Measurements from ENCODE around the gene EVI5. TPM values are rescaled to one million over a fixed set of nuclear protein-coding genes. Genes with fewer than 3 reads are reported as not detected.

The EVI5 gene
- total and polyA plus RNA-seq, 8 donors: 1.8 to 200 (median 52.0) TPM

GRCh38 chr1:92478393-92478792 lies 306.5 kb downstream of the EVI5 start:
- intact Hi-C loops (cut with DNase I; ENCODE audit: low total_unique reads): no loop called here
- H3K4me3 ChIP-seq: no peak overlapping the region
- DNase-seq: no peak
- peaks cover 30 to 36% (median 34%) of the 10 kb centered on the region in 4 donors for H3K4me1 ChIP-seq
- H3K27ac ChIP-seq: no peak overlapping the region
- H3K9me3 ChIP-seq: no peaks in the 10 kb centered on the region
- H3K27me3 ChIP-seq: peaks cover 33 to 66% (median 37%) of the 10 kb centered on the region in 3 donors
- no peaks in the 10 kb centered on the region for H3K36me3 ChIP-seq
- whole genome bisulfite sequencing, 5 donors: 81 to 93% (median 84%) methylated on average over 3 of the region's 3 CpGs
- no peak for TF ChIP-seq POLR2A (IDR thresholded peaks at IDR 0.05)
- TF ChIP-seq POLR2AphosphoS5 (IDR thresholded peaks at IDR 0.05): no peak

DNA sequence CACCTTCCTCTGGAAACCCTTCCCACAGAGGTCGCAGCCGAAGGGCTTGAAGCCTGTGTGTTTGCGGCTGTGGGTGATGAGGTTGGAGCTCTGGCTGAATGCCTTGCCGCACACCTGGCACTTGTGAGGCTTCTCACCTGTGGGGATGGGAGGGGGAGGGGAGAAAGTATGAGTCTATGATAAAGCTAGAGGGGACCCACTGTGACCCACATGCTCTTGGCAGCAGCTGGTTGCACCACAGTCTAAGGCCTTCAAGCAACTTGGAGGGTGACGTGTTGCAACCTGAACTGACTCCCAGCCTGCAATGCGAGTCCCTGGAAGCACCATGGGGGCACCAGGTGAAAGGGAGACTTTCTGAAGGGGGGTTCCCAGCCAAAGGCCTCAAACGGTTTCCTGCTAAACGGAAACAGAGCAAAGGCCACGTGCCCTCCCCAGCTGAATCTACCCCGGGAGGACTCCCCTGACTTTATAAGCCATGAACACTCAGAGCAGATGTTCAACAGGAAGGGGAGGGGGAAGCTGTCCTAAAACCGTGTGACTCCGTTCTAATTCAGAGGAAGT lies 308.8 kb downstream of the EVI5 start:
- intact Hi-C loops (cut with DNase I; ENCODE audit: low total_unique reads): no loop called here
- Histone ChIP-seq H3K4me1 (peaks cover 9 to 13% (median 12%) of the 10 kb centered on the region in 4 donors), H3K4me3 (no peak overlapping the region), H3K27ac (no peak overlapping the region), H3K27me3 (peaks cover 13 to 44% (median 15%) of the 10 kb centered on the region in 3 donors), H3K36me3 (no peaks in the 10 kb centered on the region), H3K9me3 (no peaks in the 10 kb centered on the region)
- TF ChIP-seq POLR2A (IDR thresholded peaks at IDR 0.05): no peak
- no peak for TF ChIP-seq CTCF (IDR thresholded peaks at IDR 0.05)
- TF ChIP-seq POLR2AphosphoS5 (IDR thresholded peaks at IDR 0.05): no peak
- no peak for TF ChIP-seq EP300 (IDR thresholded peaks at IDR 0.05)
- peak in 1 of 2 donors; percentile 57 for DNase-seq
- 56 to 66% (median 60%) methylated on average over 10 to 12 of the region's 12 CpGs for WGBS, 5 donors

DNA sequence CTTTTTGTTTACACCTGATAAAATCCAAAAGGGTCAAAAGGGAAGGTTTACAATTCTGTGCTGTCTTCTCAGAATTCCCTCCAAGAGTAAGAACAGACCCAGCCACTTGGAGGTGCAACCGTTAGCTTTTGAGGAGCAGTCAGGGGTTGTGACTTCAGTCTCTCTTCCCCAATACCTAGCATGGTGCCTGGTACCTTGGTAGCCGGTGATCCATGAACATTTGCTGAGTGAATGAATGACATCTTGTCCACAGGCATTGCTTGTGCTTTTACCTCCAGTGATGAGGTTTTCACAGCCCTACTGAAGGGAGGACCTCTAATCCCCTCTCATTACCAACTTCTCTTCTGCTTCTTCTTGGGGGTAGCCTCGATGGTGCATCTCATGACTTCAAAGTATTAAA lies 309.9 kb downstream of the EVI5 start:
- intact Hi-C loops (cut with DNase I; ENCODE audit: low total_unique reads): no loop called here
- 77 to 83% (median 79%) methylated on average over 3 of the region's 3 CpGs for WGBS, 5 donors
- Histone ChIP-seq H3K4me1 (peaks cover 0 to 2% (median under 1%) of the 10 kb centered on the region in 4 donors), H3K27ac (no peak overlapping the region), H3K9me3 (no peaks in the 10 kb centered on the region), H3K36me3 (no peaks in the 10 kb centered on the region), H3K4me3 (no peak overlapping the region), H3K27me3 (peaks cover 2 to 32% (median 4%) of the 10 kb centered on the region in 3 donors)
- DNase-seq: no peak
- no peak for TF ChIP-seq POLR2A (IDR thresholded peaks at IDR 0.05)

GRCh38 chr1:92473781-92474495 lies 311.0 kb downstream of the EVI5 start:
- Histone ChIP-seq H3K27ac (no peak overlapping the region), H3K9me3 (no peaks in the 10 kb centered on the region), H3K4me1 (no peaks in the 10 kb centered on the region), H3K4me3 (no peak overlapping the region), H3K36me3 (no peaks in the 10 kb centered on the region), H3K27me3 (peaks cover 0 to 21% (median 0%) of the 10 kb centered on the region in 3 donors)
- 70 to 82% (median 71%) methylated on average over 5 of the region's 5 CpGs for WGBS, 5 donors
- DNase-seq: no peak
- TF ChIP-seq POLR2A (IDR thresholded peaks at IDR 0.05) (no peak), POLR2AphosphoS5 (IDR thresholded peaks at IDR 0.05) (no peak), CTCF (IDR thresholded peaks at IDR 0.05) (no peak), EP300 (IDR thresholded peaks at IDR 0.05) (no peak)
- intact Hi-C loops (cut with DNase I; ENCODE audit: low total_unique reads): no loop called here

GRCh38 chr1:92470216-92470615 lies 314.7 kb downstream of the EVI5 start:
- DNase-seq: no peak
- H3K9me3 ChIP-seq: no peaks in the 10 kb centered on the region
- H3K4me1 ChIP-seq: no peaks in the 10 kb centered on the region
- intact Hi-C loops (cut with DNase I; ENCODE audit: low total_unique reads): no loop called here
- WGBS, 5 donors: 91 to 98% (median 94%) methylated on average over 1 of the region's 1 CpG
- H3K27ac ChIP-seq: no peak overlapping the region
- peaks cover 0 to 3% (median 0%) of the 10 kb centered on the region in 3 donors for H3K27me3 ChIP-seq
- H3K36me3 ChIP-seq: no peaks in the 10 kb centered on the region
- no peak for TF ChIP-seq POLR2A (IDR thresholded peaks at IDR 0.05)
- no peak for TF ChIP-seq POLR2AphosphoS5 (IDR thresholded peaks at IDR 0.05)
- TF ChIP-seq CTCF (IDR thresholded peaks at IDR 0.05): no peak
- TF ChIP-seq EP300 (IDR thresholded peaks at IDR 0.05): no peak
- no peak overlapping the region for H3K4me3 ChIP-seq
